Karpas-422 (cell line): Measurements from ENCODE around the gene LIPG. TPM values are rescaled to one million over a fixed set of nuclear protein-coding genes. Genes with fewer than 3 reads are reported as not detected.
"Not testable (repeated sequence)": the region's sequence is repeated elsewhere in the genome, so short reads cannot be mapped to it uniquely, and the experiment has no call there.

ENCODE experiments used
- DNase-seq: peaks from one replicate; pipeline ENCODE4 v3.0.0-alpha.2; 2015
- H2AFZ ChIP-seq: fragments of 200-600 bp; sonication (generic); 2 replicates; pipeline ENCODE4 v1.6.1; 2014; ENCODE audit warnings: antibody characterized with exemption, low read length, mixed read lengths
- H3K27ac ChIP-seq: fragments of 200-600 bp; sonication (generic); 2 replicates; pipeline ENCODE4 v1.5.1; 2014; ENCODE audit warnings: mild to moderate bottlenecking, low read length, moderate library complexity
- H3K27me3 ChIP-seq: fragments of 200-600 bp; sonication (generic); 2 replicates; pipeline ENCODE4 v1.6.1; 2014; ENCODE audit warnings: low read length, mixed read lengths
- H3K36me3 ChIP-seq: fragments of 200-600 bp; sonication (generic); 2 replicates; pipeline ENCODE4 v1.6.1; 2014; ENCODE audit warnings: low read length, mixed read lengths; ENCODE audit not compliant: insufficient read depth
- H3K4me1 ChIP-seq: fragments of 200-600 bp; sonication (generic); 2 replicates; pipeline ENCODE4 v1.6.1; 2014; ENCODE audit warnings: mild to moderate bottlenecking, low read length, mixed read lengths
- H3K4me2 ChIP-seq: fragments of 200-600 bp; sonication (generic); 2 replicates; pipeline ENCODE4 v1.6.1; 2014; ENCODE audit warnings: low read length, low read depth, mild to moderate bottlenecking; ENCODE audit not compliant: poor library complexity, severe bottlenecking
- H3K4me3 ChIP-seq: fragments of 200-600 bp; sonication (generic); 2 replicates; pipeline ENCODE4 v1.5.1; 2014; ENCODE audit warnings: mild to moderate bottlenecking, antibody characterized with exemption, low read length, mixed read lengths
- H3K79me2 ChIP-seq: fragments of 200-600 bp; sonication (generic); 2 replicates; pipeline ENCODE4 v1.6.1; 2014; ENCODE audit warnings: mild to moderate bottlenecking, low read length, mixed read lengths
- H3K9ac ChIP-seq: fragments of 200-600 bp; sonication (generic); 2 replicates; pipeline ENCODE4 v1.6.0; 2014; ENCODE audit warnings: low read length
- H3K9me2 ChIP-seq: fragments of 200-600 bp; sonication (generic), shearing (Covaris generic); replicated peaks from 2 replicates; pipeline ENCODE4 v1.6.0; 2014; ENCODE audit warnings: mild to moderate bottlenecking, low read length, moderate library complexity; ENCODE audit not compliant: insufficient read depth
- H3K9me3 ChIP-seq: fragments of 300-700, 200-600 bp; sonication (generic); 2 replicates; pipeline ENCODE4 v1.6.1; 2014; ENCODE audit warnings: low read length, mixed read lengths
- H4K20me1 ChIP-seq: fragments of 200-600 bp; sonication (generic); 2 replicates; pipeline ENCODE4 v1.6.1; 2014; ENCODE audit warnings: mild to moderate bottlenecking, antibody characterized with exemption, low read length, low read depth; ENCODE audit not compliant: insufficient read depth
- total RNA-seq: library from RNA; depleted of rRNA; stranded (reverse); fragments of >200 nt; shearing (Covaris generic); gene quantifications from 2 replicates; pipeline ENCODE4 v1.2.3, GENCODE V29; 2014; ENCODE audit warnings: low replicate concordance

The LIPG gene
- total RNA-seq, 1 experiment from 2014 or later, result not detected

DNA sequence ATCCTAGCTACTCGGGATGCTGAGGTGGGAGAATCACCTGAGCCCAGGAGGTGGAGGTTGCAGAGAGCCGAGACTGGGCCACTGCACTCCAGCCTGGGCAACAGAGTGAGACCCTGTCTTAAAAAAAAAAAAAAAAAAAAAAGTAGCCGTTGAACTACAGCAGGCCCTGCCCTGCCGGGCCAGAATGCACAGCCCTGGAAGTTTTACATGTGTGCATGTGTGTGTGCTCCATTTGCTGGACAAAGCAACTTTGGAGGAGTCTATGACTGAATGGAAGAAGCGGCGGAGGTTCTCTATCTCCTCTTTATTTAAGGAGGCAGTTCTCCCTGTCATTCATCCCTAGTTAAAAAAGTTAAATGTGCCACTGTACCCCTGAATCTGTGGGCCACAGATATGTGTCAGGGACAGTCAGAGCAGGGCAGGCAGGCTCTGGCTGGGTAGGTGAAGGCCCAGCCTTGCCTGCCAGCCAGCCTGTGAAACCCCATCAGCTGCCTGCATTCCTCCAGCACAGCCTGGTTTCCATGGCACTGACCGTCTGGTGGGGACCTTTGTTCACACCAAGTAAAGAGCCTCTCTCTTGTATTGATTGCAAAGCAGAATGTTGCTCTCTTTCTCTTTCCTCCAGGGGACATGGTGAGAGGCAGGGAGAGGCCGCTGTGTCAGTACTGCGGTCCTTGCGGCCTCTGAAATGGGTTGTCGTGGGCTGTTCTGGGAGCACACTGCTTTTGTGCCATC is 10.9 kb downstream of the LIPG start:
- Histone ChIP-seq H3K27ac (no peak overlapping the region), H3K79me2 (no peaks in the 10 kb centered on the region), H4K20me1 (no peaks in the 10 kb centered on the region), H3K36me3 (no peaks in the 10 kb centered on the region), H3K9ac (no peak overlapping the region), H3K9me2 (no peaks in the 10 kb centered on the region), H3K4me1 (no peaks in the 10 kb centered on the region), H3K4me2 (no peak overlapping the region), H3K27me3 (no peaks in the 10 kb centered on the region), H3K9me3 (no peaks in the 10 kb centered on the region), H3K4me3 (no peak overlapping the region), H2AFZ (no peak overlapping the region)
- no peak for DNase-seq

DNA sequence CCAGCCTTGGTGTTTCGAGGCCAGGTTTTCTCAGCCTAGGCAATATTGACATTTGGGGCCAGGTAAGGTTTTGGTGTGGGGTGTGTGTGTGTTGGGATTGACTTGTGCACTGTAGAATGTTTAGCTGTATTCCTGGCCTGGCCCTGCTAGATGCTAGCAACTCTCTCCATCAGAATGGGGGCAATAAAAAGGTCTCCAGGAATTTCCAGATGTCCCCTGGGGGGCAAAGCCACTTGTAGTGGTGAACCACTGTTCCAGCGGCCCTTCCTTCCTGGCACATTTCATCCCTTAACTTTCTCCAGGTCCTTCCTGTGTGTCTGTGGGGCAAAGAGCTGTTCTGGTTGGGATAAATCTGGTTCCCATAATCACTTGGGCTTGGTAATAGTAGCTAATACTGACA is 12.0 kb downstream of the LIPG start:
- no peak overlapping the region for H3K9ac ChIP-seq
- H3K4me2 ChIP-seq, result no peak overlapping the region
- H3K27me3 ChIP-seq, result no peaks in the 10 kb centered on the region
- no peaks in the 10 kb centered on the region for H3K9me3 ChIP-seq
- no peak overlapping the region for H3K27ac ChIP-seq
- H3K4me1 ChIP-seq, result no peaks in the 10 kb centered on the region
- no peak for DNase-seq
- no peaks in the 10 kb centered on the region for H3K9me2 ChIP-seq
- no peaks in the 10 kb centered on the region for H3K79me2 ChIP-seq
- H2AFZ ChIP-seq, result no peak overlapping the region
- H3K36me3 ChIP-seq, result no peaks in the 10 kb centered on the region
- H3K4me3 ChIP-seq, result no peak overlapping the region
- no peaks in the 10 kb centered on the region for H4K20me1 ChIP-seq

DNA sequence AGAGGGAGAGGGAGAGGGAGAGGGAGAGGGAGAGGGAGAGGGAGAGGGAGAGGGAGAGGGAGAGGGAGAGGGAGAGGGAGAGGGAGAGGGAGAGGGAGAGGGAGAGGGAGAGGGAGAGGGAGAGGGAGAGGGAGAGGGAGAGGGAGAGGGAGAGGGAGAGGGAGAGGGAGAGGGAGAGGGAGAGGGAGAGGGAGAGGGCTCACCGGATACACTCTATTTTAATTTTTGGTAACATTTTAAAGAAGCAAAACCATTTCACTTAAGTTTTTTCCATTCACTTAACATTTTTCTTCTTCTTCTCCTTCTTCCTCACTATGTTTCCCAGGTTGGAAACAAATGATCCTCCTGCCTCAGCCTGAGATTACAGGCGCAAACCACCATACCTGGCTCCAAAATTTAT is 17.2 kb downstream of the LIPG start:
- not testable (repeated sequence) for H3K79me2 ChIP-seq, H2AFZ ChIP-seq, H3K4me2 ChIP-seq, H3K27ac ChIP-seq, H3K36me3 ChIP-seq, H3K9ac ChIP-seq, H3K9me2 ChIP-seq, H3K9me3 ChIP-seq, H3K4me1 ChIP-seq, H3K4me3 ChIP-seq, DNase-seq, H4K20me1 ChIP-seq, H3K27me3 ChIP-seq

DNA sequence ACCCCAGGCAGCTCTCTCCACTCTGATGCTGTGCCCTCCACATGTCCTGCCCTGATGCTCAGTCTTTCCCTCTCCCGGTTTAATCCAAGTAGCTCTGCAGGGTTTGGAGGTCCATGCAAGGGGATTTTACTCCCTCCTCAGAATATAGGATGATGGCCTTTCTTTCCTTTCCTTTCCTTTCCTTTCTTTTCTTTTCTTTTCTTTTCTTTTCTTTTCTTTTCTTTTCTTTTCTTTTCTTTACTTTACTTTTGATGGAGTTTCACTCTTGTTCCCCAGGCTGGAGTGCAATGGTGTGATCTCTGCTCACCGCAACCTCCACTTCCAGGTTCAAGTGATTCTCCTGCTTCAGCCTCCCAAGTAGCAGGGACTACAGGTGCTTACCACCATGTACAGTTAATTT is 17.7 kb downstream of the LIPG start:
- H3K27ac ChIP-seq, H3K4me2 ChIP-seq, H3K36me3 ChIP-seq, H3K27me3 ChIP-seq, H3K9me3 ChIP-seq, H2AFZ ChIP-seq, H3K9me2 ChIP-seq, H3K4me3 ChIP-seq, H4K20me1 ChIP-seq, DNase-seq, H3K79me2 ChIP-seq, H3K4me1 ChIP-seq, H3K9ac ChIP-seq: not testable (repeated sequence)

DNA sequence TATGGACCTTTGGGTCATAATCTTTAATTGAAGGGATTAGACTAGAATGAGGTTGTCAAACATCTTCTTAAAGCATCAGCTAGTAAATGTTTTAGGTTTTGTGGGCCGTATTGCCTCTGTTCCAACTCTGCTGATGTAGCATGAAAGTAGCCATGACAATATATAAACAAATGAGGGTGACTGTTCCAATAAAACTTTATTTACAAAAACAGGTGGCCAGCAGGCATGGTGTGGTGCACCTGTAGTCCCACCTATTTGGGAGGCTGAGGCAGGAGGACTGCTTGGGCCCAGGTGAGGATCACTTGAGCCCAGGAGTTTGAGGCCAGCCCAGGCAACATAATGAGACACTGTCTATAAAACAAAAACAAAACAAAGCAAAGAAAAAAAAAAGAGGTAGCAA is 18.4 kb downstream of the LIPG start:
- Histone ChIP-seq H3K79me2 (no peaks in the 10 kb centered on the region), H3K4me2 (no peak overlapping the region), H3K27ac (no peak overlapping the region), H3K36me3 (no peaks in the 10 kb centered on the region), H3K4me3 (no peak overlapping the region), H3K27me3 (no peaks in the 10 kb centered on the region), H3K9ac (no peak overlapping the region), H4K20me1 (no peaks in the 10 kb centered on the region), H2AFZ (no peak overlapping the region), H3K9me3 (no peaks in the 10 kb centered on the region), H3K4me1 (no peaks in the 10 kb centered on the region), H3K9me2 (no peaks in the 10 kb centered on the region)
- peak; percentile 12 for DNase-seq

DNA sequence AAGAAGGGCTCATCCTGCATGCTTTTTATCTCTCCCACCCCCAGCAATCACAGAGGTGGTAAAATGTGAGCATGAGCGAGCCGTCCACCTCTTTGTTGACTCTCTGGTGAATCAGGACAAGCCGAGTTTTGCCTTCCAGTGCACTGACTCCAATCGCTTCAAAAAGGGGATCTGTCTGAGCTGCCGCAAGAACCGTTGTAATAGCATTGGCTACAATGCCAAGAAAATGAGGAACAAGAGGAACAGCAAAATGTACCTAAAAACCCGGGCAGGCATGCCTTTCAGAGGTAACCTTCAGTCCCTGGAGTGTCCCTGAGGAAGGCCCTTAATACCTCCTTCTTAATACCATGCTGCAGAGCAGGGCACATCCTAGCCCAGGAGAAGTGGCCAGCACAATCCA is 19.5 kb downstream of the LIPG start:
- H3K9ac ChIP-seq, result no peak overlapping the region
- H3K9me3 ChIP-seq, result no peaks in the 10 kb centered on the region
- no peak overlapping the region for H3K4me2 ChIP-seq
- H3K27me3 ChIP-seq, result no peaks in the 10 kb centered on the region
- H3K9me2 ChIP-seq, result no peaks in the 10 kb centered on the region
- H3K27ac ChIP-seq, result no peak overlapping the region
- H3K79me2 ChIP-seq, result no peaks in the 10 kb centered on the region
- no peak overlapping the region for H2AFZ ChIP-seq
- H3K4me3 ChIP-seq, result no peak overlapping the region
- H4K20me1 ChIP-seq, result no peaks in the 10 kb centered on the region
- no peaks in the 10 kb centered on the region for H3K36me3 ChIP-seq
- no peaks in the 10 kb centered on the region for H3K4me1 ChIP-seq
- no peak for DNase-seq

DNA sequence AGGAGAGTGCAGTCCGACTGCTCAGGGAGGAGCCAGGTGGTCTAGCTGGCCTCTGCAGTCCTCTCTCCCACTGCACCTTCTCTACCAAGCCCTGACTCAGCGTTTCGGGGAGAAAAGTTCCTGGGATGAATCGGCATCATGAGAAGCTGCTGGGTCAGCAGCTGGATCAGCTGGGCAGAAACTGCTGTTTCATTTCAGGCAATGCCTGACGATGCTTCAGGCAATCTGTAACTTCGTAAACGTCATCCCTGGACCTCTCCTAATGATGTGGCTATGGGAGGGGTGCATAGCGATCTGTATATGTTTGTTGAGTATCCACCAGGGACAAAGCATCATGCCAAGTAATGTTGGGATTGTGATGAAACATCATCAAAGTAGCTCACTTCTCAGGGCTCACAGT is 20.7 kb downstream of the LIPG start:
- no peak overlapping the region for H3K4me3 ChIP-seq
- no peak overlapping the region for H3K27ac ChIP-seq
- H3K4me1 ChIP-seq, result no peaks in the 10 kb centered on the region
- H3K36me3 ChIP-seq, result no peaks in the 10 kb centered on the region
- no peaks in the 10 kb centered on the region for H3K79me2 ChIP-seq
- H3K9ac ChIP-seq, result no peak overlapping the region
- H3K9me3 ChIP-seq, result no peaks in the 10 kb centered on the region
- H3K27me3 ChIP-seq, result no peaks in the 10 kb centered on the region
- no peaks in the 10 kb centered on the region for H4K20me1 ChIP-seq
- no peak overlapping the region for H3K4me2 ChIP-seq
- H3K9me2 ChIP-seq, result no peaks in the 10 kb centered on the region
- peak; percentile 4 for DNase-seq
- H2AFZ ChIP-seq, result no peak overlapping the region

DNA sequence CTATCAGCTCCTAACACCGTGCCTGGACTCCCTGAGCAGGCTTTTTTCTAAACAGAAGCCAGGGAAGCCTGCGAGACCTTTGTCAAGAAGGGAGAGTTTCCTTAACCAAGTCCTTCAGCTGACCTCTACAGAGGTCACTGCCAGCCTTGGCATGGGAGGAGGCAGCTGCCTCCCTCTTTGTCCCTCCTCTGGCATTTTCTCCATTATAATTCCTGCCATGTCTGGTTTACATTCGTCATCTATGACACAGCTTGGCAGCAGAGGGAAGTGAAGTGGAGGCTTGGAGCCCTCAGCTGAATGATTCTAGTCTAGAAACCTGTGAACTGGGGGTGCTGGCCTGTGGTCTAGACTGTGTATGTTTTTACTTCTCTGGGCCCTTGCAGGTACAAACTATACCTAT is 22.5 kb downstream of the LIPG start:
- no peak overlapping the region for H3K27ac ChIP-seq
- DNase-seq, result peak; percentile 23
- no peak overlapping the region for H2AFZ ChIP-seq
- no peaks in the 10 kb centered on the region for H3K36me3 ChIP-seq
- H3K4me1 ChIP-seq, result no peaks in the 10 kb centered on the region
- H3K9me2 ChIP-seq, result no peaks in the 10 kb centered on the region
- H3K9ac ChIP-seq, result no peak overlapping the region
- no peaks in the 10 kb centered on the region for H3K27me3 ChIP-seq
- no peaks in the 10 kb centered on the region for H3K9me3 ChIP-seq
- no peaks in the 10 kb centered on the region for H4K20me1 ChIP-seq
- no peak overlapping the region for H3K4me3 ChIP-seq
- no peak overlapping the region for H3K4me2 ChIP-seq
- no peaks in the 10 kb centered on the region for H3K79me2 ChIP-seq

DNA sequence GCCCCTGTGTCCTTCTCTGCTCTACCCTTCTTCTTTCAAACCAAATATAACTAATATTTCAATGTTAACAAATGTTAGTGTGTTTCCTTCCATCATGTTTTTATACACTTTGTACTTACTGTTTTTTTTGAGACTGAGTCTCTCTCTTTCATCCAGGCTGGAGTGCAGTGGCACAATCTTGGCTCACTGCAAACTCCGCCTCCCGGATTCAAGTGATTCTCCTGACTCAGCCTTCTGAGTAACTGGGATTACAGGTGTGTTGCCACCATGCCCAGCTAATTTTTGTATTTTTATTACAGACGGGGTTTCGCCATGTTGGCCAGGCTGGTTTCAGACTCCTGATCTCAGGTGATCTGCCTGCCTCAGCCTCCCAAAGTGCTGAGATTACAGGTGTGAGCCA is 23.1 kb downstream of the LIPG start:
- H4K20me1 ChIP-seq, H3K4me1 ChIP-seq, H2AFZ ChIP-seq, H3K9ac ChIP-seq, H3K9me3 ChIP-seq, H3K36me3 ChIP-seq, H3K9me2 ChIP-seq, H3K27ac ChIP-seq, H3K27me3 ChIP-seq, H3K79me2 ChIP-seq, H3K4me3 ChIP-seq, H3K4me2 ChIP-seq, DNase-seq: not testable (repeated sequence)
